Measurements from ENCODE around the gene INSRR. TPM values are rescaled to one million over a fixed set of nuclear protein-coding genes. Genes with fewer than 3 reads are reported as not detected.

INSRR gene
- total and polyA plus RNA-seq, 9 of the 15 experiments (the other 6 are each of a cell fraction or from before 2014, with no cell fraction given): 0.03 to 0.18 (median 0.06) TPM; not detected in 3

- no peak for TF ChIP-seq COPS2 (conservative IDR thresholded peaks at IDR 0.05)
- no peak for TF ChIP-seq CEBPG (CRISPR knock-in tag; IDR thresholded peaks at IDR 0.05)
- TF ChIP-seq CEBPG (tag; conservative IDR thresholded peaks at IDR 0.05 in 1 of 2, IDR thresholded peaks at IDR 0.05 in 1 of 2): no peak
- no peak for TF ChIP-seq CREB5 (CRISPR knock-in tag; IDR thresholded peaks at IDR 0.05)
- TF ChIP-seq HMGXB4 (CRISPR knock-in tag; IDR thresholded peaks at IDR 0.05): no peak
- TF ChIP-seq ZFPM2 (CRISPR knock-in tag; IDR thresholded peaks at IDR 0.05): no peak
- no peak; the same call in 1 of the 2 replicates for TF ChIP-seq JUND (IDR thresholded peaks at IDR 0.05; ENCODE audit: borderline replicate concordance, low read depth, low read length)
- TF ChIP-seq JUND (tag; IDR thresholded peaks at IDR 0.05; ENCODE audit: borderline replicate concordance, low read depth, low read length): no peak
- no peak for TF ChIP-seq SAFB (IDR thresholded peaks at IDR 0.05; ENCODE audit: borderline replicate concordance, low read depth, low read length)
- no peak for TF ChIP-seq ZSCAN29 (IDR thresholded peaks at IDR 0.05)
- TF ChIP-seq SPI1 (IDR thresholded peaks at IDR 0.05; ENCODE audit: borderline replicate concordance, low read depth, low read length): no peak
- no peak for TF ChIP-seq CCNT2 (IDR thresholded peaks at IDR 0.05; ENCODE audit: borderline replicate concordance, extremely low read depth, insufficient read length, low read depth, low read length)
- TF ChIP-seq CC2D1A (IDR thresholded peaks at IDR 0.05): peak; percentile 65
- no peak for TF ChIP-seq HEY1 (CRISPR knock-in tag; IDR thresholded peaks at IDR 0.05; ENCODE audit: borderline replicate concordance)
- TF ChIP-seq PURB (CRISPR knock-in tag; IDR thresholded peaks at IDR 0.05; ENCODE audit: low read depth): no peak
- TF ChIP-seq DEAF1 (CRISPR knock-in tag; IDR thresholded peaks at IDR 0.05): peak; percentile 83
- no peak for TF ChIP-seq SOX6 (IDR thresholded peaks at IDR 0.05)
- no peak for TF ChIP-seq FOS (IDR thresholded peaks at IDR 0.05; ENCODE audit: extremely low read depth, insufficient read length)
- 0 out of 2 replicates have a peak, but pooled peaks have one; percentile 16 for TF ChIP-seq THRB (CRISPR knock-in tag; conservative IDR thresholded peaks at IDR 0.05)
- TF ChIP-seq PCBP1 (IDR thresholded peaks at IDR 0.05; ENCODE audit: low read depth, low read length, poor library complexity, severe bottlenecking): no peak
- TF ChIP-seq HMG20A (CRISPR knock-in tag; conservative IDR thresholded peaks at IDR 0.05): no peak
- no peak for TF ChIP-seq TCF7L2 (IDR thresholded peaks at IDR 0.05; ENCODE audit: low read depth, low read length)
- TF ChIP-seq IRF1 (CRISPR knock-in tag; IDR thresholded peaks at IDR 0.05; ENCODE audit: borderline replicate concordance): no peak
These were observed 1.3 kb upstream of the INSRR start (continued) for GRCh38 chr1:156860113-156860627.

Measured in K562 (cell line).